GM19099 (cell line): ENCODE measurements around the gene P2RX3.

ENCODE experiments used
- POLR2A ChIP-seq: IDR thresholded peaks from 3 replicates; pipeline ENCODE4 v1.6.1; 2011; ENCODE audit warnings: low read depth; ENCODE audit not compliant: insufficient read length; ENCODE audit errors: extremely low read depth

Gene P2RX3

GRCh38 chr11:57338142-57338541 is at the start of gene P2RX3:
Gene P2RX3 (plus strand): TSS chr11:57338352. CDS start chr11:57338551, 199 bp downstream.
- no peak for TF ChIP-seq POLR2A

GRCh38 chr11:57288771-57289579 is 49.2 kb upstream of the P2RX3 start:
- TF ChIP-seq POLR2A: no peak

GRCh38 chr11:57290288-57290687 is 47.9 kb upstream of the P2RX3 start:
- TF ChIP-seq POLR2A: no peak

GRCh38 chr11:57294225-57295131 is 43.7 kb upstream of the P2RX3 start:
- no peak for TF ChIP-seq POLR2A

- no peak for TF ChIP-seq POLR2A
Observed at GRCh38 chr11:57297221-57297620, 40.9 kb upstream of the P2RX3 start.

GRCh38 chr11:57299150-57299737 is 38.9 kb upstream of the P2RX3 start:
- TF ChIP-seq POLR2A: no peak

GRCh38 chr11:57300785-57301184 is 37.4 kb upstream of the P2RX3 start:
- no peak for TF ChIP-seq POLR2A

GRCh38 chr11:57301711-57302423 is 36.3 kb upstream of the P2RX3 start:
- no peak for TF ChIP-seq POLR2A

- TF ChIP-seq POLR2A: no peak
Observed at GRCh38 chr11:57302489-57302888, 35.7 kb upstream of the P2RX3 start.

GRCh38 chr11:57303280-57303989 is 34.7 kb upstream of the P2RX3 start:
- TF ChIP-seq POLR2A: no peak

GRCh38 chr11:57303990-57304579 is 34.1 kb upstream of the P2RX3 start:
- no peak for TF ChIP-seq POLR2A

- no peak for TF ChIP-seq POLR2A
Observed at GRCh38 chr11:57305523-57305922, 32.6 kb upstream of the P2RX3 start.

GRCh38 chr11:57306161-57306876 is 31.8 kb upstream of the P2RX3 start:
- TF ChIP-seq POLR2A: no peak

- no peak for TF ChIP-seq POLR2A
Observed at GRCh38 chr11:57306940-57307565, 31.1 kb upstream of the P2RX3 start.
